ENCODE data around the gene TRIM44. TPM values are rescaled to one million over a fixed set of nuclear protein-coding genes. Genes with fewer than 3 reads are reported as not detected.
"Not testable (repeated sequence)": the region's sequence is repeated elsewhere in the genome, so short reads cannot be mapped to it uniquely, and the experiment has no call there.

TRIM44 gene
- polyA plus RNA-seq, 1 donor: 40.5 TPM

- H3K27me3 ChIP-seq (ENCODE audit: control insufficient read depth, insufficient read depth, low read length); H3K4me3 ChIP-seq (ENCODE audit: low read length); H3K27ac ChIP-seq (ENCODE audit: low read length); H3K4me1 ChIP-seq (ENCODE audit: control insufficient read depth, insufficient read depth, low read length); DNase-seq; H3K36me3 ChIP-seq (ENCODE audit: control insufficient read depth, insufficient read depth, low read length): not testable (repeated sequence)
- WGBS (ENCODE audit: insufficient coverage, low lambda C conversion rate): no CpG with 5 or more reads among the region's 3 CpGs
- H3K9me3 ChIP-seq (ENCODE audit: control insufficient read depth, low read depth, low read length): peaks cover 20% of the 10 kb centered on the region
These were observed 5.8 kb downstream of the TRIM44 start for GRCh38 chr11:35668350-35668749.

GRCh38 chr11:35671396-35672127 lies 9.0 kb downstream of the TRIM44 start:
- H3K9me3 ChIP-seq (ENCODE audit: control insufficient read depth, low read depth, low read length): peaks cover 2% of the 10 kb centered on the region
- no peak for DNase-seq
- H3K27ac ChIP-seq (ENCODE audit: low read length): no peak overlapping the region
- H3K27me3 ChIP-seq (ENCODE audit: control insufficient read depth, insufficient read depth, low read length): no peaks in the 10 kb centered on the region
- peaks cover 2% of the 10 kb centered on the region for H3K36me3 ChIP-seq (ENCODE audit: control insufficient read depth, insufficient read depth, low read length)
- WGBS (ENCODE audit: insufficient coverage, low lambda C conversion rate): 100% methylated on average over 1 of the region's 3 CpGs
- no peak overlapping the region for H3K4me3 ChIP-seq (ENCODE audit: low read length)
- no peaks in the 10 kb centered on the region for H3K4me1 ChIP-seq (ENCODE audit: control insufficient read depth, insufficient read depth, low read length)

GRCh38 chr11:35672608-35673007 lies 10.0 kb downstream of the TRIM44 start:
- WGBS (ENCODE audit: insufficient coverage, low lambda C conversion rate): no CpG with 5 or more reads among the region's 3 CpGs
- DNase-seq: no peak
- no peak overlapping the region for H3K27ac ChIP-seq (ENCODE audit: low read length)
- H3K9me3 ChIP-seq (ENCODE audit: control insufficient read depth, low read depth, low read length): no peaks in the 10 kb centered on the region
- no peaks in the 10 kb centered on the region for H3K27me3 ChIP-seq (ENCODE audit: control insufficient read depth, insufficient read depth, low read length)
- H3K4me3 ChIP-seq (ENCODE audit: low read length): no peak overlapping the region
- H3K36me3 ChIP-seq (ENCODE audit: control insufficient read depth, insufficient read depth, low read length): peaks cover 2% of the 10 kb centered on the region
- no peaks in the 10 kb centered on the region for H3K4me1 ChIP-seq (ENCODE audit: control insufficient read depth, insufficient read depth, low read length)

GRCh38 chr11:35675901-35676610 lies 13.5 kb downstream of the TRIM44 start:
- DNase-seq: no peak
- WGBS (ENCODE audit: insufficient coverage, low lambda C conversion rate): no CpG with 5 or more reads among the region's 1 CpG
- Histone ChIP-seq H3K27me3 (ENCODE audit: control insufficient read depth, insufficient read depth, low read length) (no peaks in the 10 kb centered on the region), H3K27ac (ENCODE audit: low read length) (no peak overlapping the region), H3K9me3 (ENCODE audit: control insufficient read depth, low read depth, low read length) (no peaks in the 10 kb centered on the region), H3K4me3 (ENCODE audit: low read length) (no peak overlapping the region), H3K4me1 (ENCODE audit: control insufficient read depth, insufficient read depth, low read length) (peaks cover under 1% of the 10 kb centered on the region), H3K36me3 (ENCODE audit: control insufficient read depth, insufficient read depth, low read length) (no peaks in the 10 kb centered on the region)

GRCh38 chr11:35676611-35676965 lies 14.0 kb downstream of the TRIM44 start:
- no peak overlapping the region for H3K27ac ChIP-seq (ENCODE audit: low read length)
- peaks cover 5% of the 10 kb centered on the region for H3K4me1 ChIP-seq (ENCODE audit: control insufficient read depth, insufficient read depth, low read length)
- H3K36me3 ChIP-seq (ENCODE audit: control insufficient read depth, insufficient read depth, low read length): no peaks in the 10 kb centered on the region
- no peaks in the 10 kb centered on the region for H3K9me3 ChIP-seq (ENCODE audit: control insufficient read depth, low read depth, low read length)
- no peak overlapping the region for H3K4me3 ChIP-seq (ENCODE audit: low read length)
- WGBS (ENCODE audit: insufficient coverage, low lambda C conversion rate): no CpG with 5 or more reads among the region's 1 CpG
- no peaks in the 10 kb centered on the region for H3K27me3 ChIP-seq (ENCODE audit: control insufficient read depth, insufficient read depth, low read length)
- DNase-seq: no peak

GRCh38 chr11:35677904-35678303 lies 15.3 kb downstream of the TRIM44 start:
- Histone ChIP-seq H3K27ac (ENCODE audit: low read length) (no peak overlapping the region), H3K9me3 (ENCODE audit: control insufficient read depth, low read depth, low read length) (no peaks in the 10 kb centered on the region), H3K4me1 (ENCODE audit: control insufficient read depth, insufficient read depth, low read length) (peaks cover 16% of the 10 kb centered on the region), H3K4me3 (ENCODE audit: low read length) (no peak overlapping the region), H3K27me3 (ENCODE audit: control insufficient read depth, insufficient read depth, low read length) (no peaks in the 10 kb centered on the region), H3K36me3 (ENCODE audit: control insufficient read depth, insufficient read depth, low read length) (no peaks in the 10 kb centered on the region)
- DNase-seq: no peak
- no CpG with 5 or more reads among the region's 1 CpG for WGBS (ENCODE audit: insufficient coverage, low lambda C conversion rate)

GRCh38 chr11:35678471-35678870 lies 15.9 kb downstream of the TRIM44 start:
- H3K4me3 ChIP-seq (ENCODE audit: low read length): no peak overlapping the region
- no peak overlapping the region for H3K27ac ChIP-seq (ENCODE audit: low read length)
- no peaks in the 10 kb centered on the region for H3K9me3 ChIP-seq (ENCODE audit: control insufficient read depth, low read depth, low read length)
- peaks cover 22% of the 10 kb centered on the region for H3K4me1 ChIP-seq (ENCODE audit: control insufficient read depth, insufficient read depth, low read length)
- whole genome bisulfite sequencing (ENCODE audit: insufficient coverage, low lambda C conversion rate): no CpG with 5 or more reads among the region's 4 CpGs
- no peaks in the 10 kb centered on the region for H3K36me3 ChIP-seq (ENCODE audit: control insufficient read depth, insufficient read depth, low read length)
- no peak for DNase-seq
- no peaks in the 10 kb centered on the region for H3K27me3 ChIP-seq (ENCODE audit: control insufficient read depth, insufficient read depth, low read length)

GRCh38 chr11:35678975-35679374 lies 16.4 kb downstream of the TRIM44 start:
- Histone ChIP-seq H3K27me3 (ENCODE audit: control insufficient read depth, insufficient read depth, low read length) (no peaks in the 10 kb centered on the region), H3K4me1 (ENCODE audit: control insufficient read depth, insufficient read depth, low read length) (peaks cover 27% of the 10 kb centered on the region), H3K27ac (ENCODE audit: low read length) (no peak overlapping the region), H3K36me3 (ENCODE audit: control insufficient read depth, insufficient read depth, low read length) (no peaks in the 10 kb centered on the region), H3K9me3 (ENCODE audit: control insufficient read depth, low read depth, low read length) (no peaks in the 10 kb centered on the region), H3K4me3 (ENCODE audit: low read length) (no peak overlapping the region)
- no peak for DNase-seq
- WGBS (ENCODE audit: insufficient coverage, low lambda C conversion rate): 100% methylated on average over 1 of the region's 1 CpG

- Histone ChIP-seq H3K4me1 (ENCODE audit: control insufficient read depth, insufficient read depth, low read length) (peaks cover 28% of the 10 kb centered on the region), H3K9me3 (ENCODE audit: control insufficient read depth, low read depth, low read length) (no peaks in the 10 kb centered on the region), H3K27ac (ENCODE audit: low read length) (no peak overlapping the region), H3K36me3 (ENCODE audit: control insufficient read depth, insufficient read depth, low read length) (no peaks in the 10 kb centered on the region), H3K27me3 (ENCODE audit: control insufficient read depth, insufficient read depth, low read length) (no peaks in the 10 kb centered on the region), H3K4me3 (ENCODE audit: low read length) (no peak overlapping the region)
- 100% methylated on average over 1 of the region's 1 CpG for WGBS (ENCODE audit: insufficient coverage, low lambda C conversion rate)
- no peak for DNase-seq
These were observed 17.9 kb downstream of the TRIM44 start for GRCh38 chr11:35680506-35680905.

- no peak overlapping the region for H3K4me3 ChIP-seq (ENCODE audit: low read length)
- H3K27me3 ChIP-seq (ENCODE audit: control insufficient read depth, insufficient read depth, low read length): no peaks in the 10 kb centered on the region
- H3K9me3 ChIP-seq (ENCODE audit: control insufficient read depth, low read depth, low read length): no peaks in the 10 kb centered on the region
- peaks cover 6% of the 10 kb centered on the region for H3K36me3 ChIP-seq (ENCODE audit: control insufficient read depth, insufficient read depth, low read length)
- H3K4me1 ChIP-seq (ENCODE audit: control insufficient read depth, insufficient read depth, low read length): peaks cover 28% of the 10 kb centered on the region
- peak overlapping the region; percentile 87 for H3K27ac ChIP-seq (ENCODE audit: low read length)
- whole genome bisulfite sequencing (ENCODE audit: insufficient coverage, low lambda C conversion rate): 100% methylated on average over 1 of the region's 1 CpG
- DNase-seq: no peak
These were observed 18.7 kb downstream of the TRIM44 start for GRCh38 chr11:35681163-35681767.

Data from large intestine (tissue), 3 donors.